ENCODE measurements around the gene ZBTB16. TPM values are rescaled to one million over a fixed set of nuclear protein-coding genes. Genes with fewer than 3 reads are reported as not detected.
A peak's percentile ranks its signal among the peaks of the same experiment; 100 is the strongest.

Gene ZBTB16
- total and polyA plus RNA-seq, 11 donors = 15.3 to 130 (median 62.8) TPM

DNA sequence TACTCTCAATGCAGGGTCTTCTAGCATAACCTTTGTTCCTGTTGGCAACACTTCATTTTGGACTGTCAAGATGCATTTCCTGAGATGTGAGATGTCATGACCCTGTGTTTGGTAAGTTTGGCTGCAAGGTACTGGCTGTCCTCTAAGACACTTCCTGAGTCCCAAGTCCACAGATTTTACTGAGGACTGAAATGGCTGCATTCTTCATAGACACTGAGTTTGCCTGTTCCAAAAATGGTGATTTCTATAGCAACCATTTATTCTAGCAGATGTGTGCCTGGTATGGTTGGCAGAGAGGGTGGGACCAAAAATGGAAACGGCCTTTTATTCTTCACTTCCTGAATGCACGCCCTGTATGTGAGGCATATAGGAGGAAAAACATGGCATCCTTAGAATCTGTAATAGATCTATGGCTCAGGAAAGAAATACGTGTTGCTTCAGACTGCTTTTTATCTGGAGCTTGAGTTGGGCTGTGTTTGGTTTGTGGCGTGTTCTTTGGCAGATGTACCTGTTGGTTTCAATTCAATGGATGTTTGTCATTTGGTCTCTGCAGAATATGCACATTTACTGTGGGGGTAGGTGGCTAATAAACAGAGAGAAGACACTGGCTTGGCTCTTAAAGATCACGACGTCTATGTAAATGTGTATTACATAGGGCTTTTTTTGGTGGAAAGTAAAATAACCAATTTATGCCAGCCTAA, 62.4 kb downstream of the ZBTB16 start:
- ATAC-seq = no peak
- no peaks in the 10 kb centered on the region for H3K27me3 ChIP-seq
- WGBS, 4 donors = 55 to 75% (median 64%) methylated on average over 6 of the region's 6 CpGs
- no peak overlapping the region for H3K4me3 ChIP-seq
- H3K36me3 ChIP-seq = peaks cover 0 to 19% (median 5%) of the 10 kb centered on the region in 9 donors
- peak overlapping the region in 8 of 12 donors; percentile 15 to 72 (median 30) for H3K27ac ChIP-seq
- H3K9me3 ChIP-seq = no peaks in the 10 kb centered on the region
- intact Hi-C loops (cut with DNase I) = loop anchor here in 2 of 10 donors (5.0 to 10.0 kb wide), 2 partner anchors 40 to 53 kb away; no protein-coding TSS in a partner anchor
- TF ChIP-seq POLR2A (IDR thresholded peaks at IDR 0.05) = no peak
- TF ChIP-seq, protein P1, sequence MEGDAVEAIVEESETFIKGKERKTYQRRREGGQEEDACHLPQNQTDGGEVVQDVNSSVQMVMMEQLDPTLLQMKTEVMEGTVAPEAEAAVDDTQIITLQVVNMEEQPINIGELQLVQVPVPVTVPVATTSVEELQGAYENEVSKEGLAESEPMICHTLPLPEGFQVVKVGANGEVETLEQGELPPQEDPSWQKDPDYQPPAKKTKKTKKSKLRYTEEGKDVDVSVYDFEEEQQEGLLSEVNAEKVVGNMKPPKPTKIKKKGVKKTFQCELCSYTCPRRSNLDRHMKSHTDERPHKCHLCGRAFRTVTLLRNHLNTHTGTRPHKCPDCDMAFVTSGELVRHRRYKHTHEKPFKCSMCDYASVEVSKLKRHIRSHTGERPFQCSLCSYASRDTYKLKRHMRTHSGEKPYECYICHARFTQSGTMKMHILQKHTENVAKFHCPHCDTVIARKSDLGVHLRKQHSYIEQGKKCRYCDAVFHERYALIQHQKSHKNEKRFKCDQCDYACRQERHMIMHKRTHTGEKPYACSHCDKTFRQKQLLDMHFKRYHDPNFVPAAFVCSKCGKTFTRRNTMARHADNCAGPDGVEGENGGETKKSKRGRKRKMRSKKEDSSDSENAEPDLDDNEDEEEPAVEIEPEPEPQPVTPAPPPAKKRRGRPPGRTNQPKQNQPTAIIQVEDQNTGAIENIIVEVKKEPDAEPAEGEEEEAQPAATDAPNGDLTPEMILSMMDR (IDR thresholded peaks at IDR 0.05) = no peak
- DNase-seq = no peak
- H3K4me1 ChIP-seq = peaks cover 18 to 99% (median 74%) of the 10 kb centered on the region in 12 donors

DNA sequence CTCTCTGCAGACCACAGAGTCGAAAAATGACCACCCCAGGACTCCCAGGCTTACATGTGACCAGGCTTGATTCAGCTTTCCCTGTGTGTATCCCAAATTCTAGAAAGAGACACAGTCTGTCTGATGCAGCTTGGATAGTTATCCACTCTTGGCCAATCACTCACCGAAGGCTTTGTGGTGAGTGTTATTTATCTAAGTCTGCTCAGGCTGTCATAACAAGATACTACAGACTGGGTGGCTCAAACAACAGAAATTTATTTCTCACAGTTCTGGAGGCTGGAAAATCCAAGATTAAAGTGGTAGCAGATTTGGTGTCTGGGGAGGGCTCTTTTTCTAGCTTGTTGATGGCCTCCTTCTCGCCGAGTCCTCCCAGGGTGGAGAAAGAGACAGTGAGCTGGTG, 63.2 kb downstream of the ZBTB16 start:
- H3K36me3 ChIP-seq = peaks cover 0 to 26% (median 7%) of the 10 kb centered on the region in 9 donors
- intact Hi-C loops (cut with DNase I) = loop anchor here in 2 of 10 donors (5.0 to 10.0 kb wide), 2 partner anchors 40 to 52 kb away; no protein-coding TSS in a partner anchor
- DNase-seq = no peak
- H3K27me3 ChIP-seq = no peaks in the 10 kb centered on the region
- 75 to 83% (median 81%) methylated on average over 4 of the region's 4 CpGs for WGBS, 4 donors
- H3K27ac ChIP-seq = peak overlapping the region in 6 of 12 donors; percentile 25 to 72 (median 49)
- peaks cover 21 to 99% (median 78%) of the 10 kb centered on the region in 12 donors for H3K4me1 ChIP-seq
- no peak overlapping the region for H3K4me3 ChIP-seq
- TF ChIP-seq POLR2A (IDR thresholded peaks at IDR 0.05) = no peak
- TF ChIP-seq, protein P1 (IDR thresholded peaks at IDR 0.05) = no peak
- no peaks in the 10 kb centered on the region for H3K9me3 ChIP-seq
- ATAC-seq = no peak

DNA sequence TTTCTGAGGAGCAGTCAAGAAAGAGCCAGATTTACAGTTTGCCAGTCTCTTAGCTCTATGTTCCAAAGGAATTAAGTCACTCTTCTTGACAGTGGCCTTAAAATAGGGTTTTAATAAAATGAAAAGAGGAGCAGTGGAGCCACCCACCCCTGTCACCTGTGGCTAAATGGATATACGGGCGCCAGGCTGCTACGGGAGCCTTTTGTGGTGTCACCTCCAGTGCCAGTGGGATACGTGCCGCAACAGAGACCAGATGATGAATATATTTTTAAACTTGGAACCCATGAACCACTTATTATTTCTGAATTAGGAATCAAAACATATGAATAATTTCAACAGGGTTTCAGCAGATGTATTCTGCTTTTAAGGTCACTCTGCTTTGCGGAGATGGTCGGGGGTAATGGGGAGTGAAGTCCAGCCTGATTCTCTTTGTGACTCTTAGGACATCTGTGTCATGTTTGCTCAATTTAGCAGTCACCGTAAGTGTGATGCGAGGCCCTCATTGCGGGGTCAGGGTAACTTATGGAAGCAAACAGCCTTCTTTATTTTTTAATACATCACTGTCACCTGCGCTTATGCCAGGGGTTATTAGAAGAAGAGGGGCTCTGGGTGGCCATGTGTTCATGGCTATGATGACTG, 64.3 kb downstream of the ZBTB16 start:
- peak overlapping the region in 9 of 12 donors; percentile 17 to 72 (median 35) for H3K27ac ChIP-seq
- WGBS, 4 donors = 62 to 77% (median 68%) methylated on average over 11 of the region's 11 CpGs
- no peak for DNase-seq
- TF ChIP-seq, protein P1 (IDR thresholded peaks at IDR 0.05) = no peak
- no peak for TF ChIP-seq POLR2A (IDR thresholded peaks at IDR 0.05)
- peaks cover 0 to 36% (median 7%) of the 10 kb centered on the region in 9 donors for H3K36me3 ChIP-seq
- peak in 1 of 4 donors; percentile 38 for ATAC-seq
- intact Hi-C loops (cut with DNase I) = loop anchor here in 2 of 10 donors (5.0 to 10.0 kb wide), 2 partner anchors 42 to 51 kb away; no protein-coding TSS in a partner anchor
- no peak overlapping the region for H3K4me3 ChIP-seq
- H3K27me3 ChIP-seq = no peaks in the 10 kb centered on the region
- H3K9me3 ChIP-seq = no peaks in the 10 kb centered on the region
- peaks cover 27 to 99% (median 86%) of the 10 kb centered on the region in 12 donors for H3K4me1 ChIP-seq

All from heart left ventricle (tissue), 16 donors.